Measurements from ENCODE around the gene PRR23E.

DNA sequence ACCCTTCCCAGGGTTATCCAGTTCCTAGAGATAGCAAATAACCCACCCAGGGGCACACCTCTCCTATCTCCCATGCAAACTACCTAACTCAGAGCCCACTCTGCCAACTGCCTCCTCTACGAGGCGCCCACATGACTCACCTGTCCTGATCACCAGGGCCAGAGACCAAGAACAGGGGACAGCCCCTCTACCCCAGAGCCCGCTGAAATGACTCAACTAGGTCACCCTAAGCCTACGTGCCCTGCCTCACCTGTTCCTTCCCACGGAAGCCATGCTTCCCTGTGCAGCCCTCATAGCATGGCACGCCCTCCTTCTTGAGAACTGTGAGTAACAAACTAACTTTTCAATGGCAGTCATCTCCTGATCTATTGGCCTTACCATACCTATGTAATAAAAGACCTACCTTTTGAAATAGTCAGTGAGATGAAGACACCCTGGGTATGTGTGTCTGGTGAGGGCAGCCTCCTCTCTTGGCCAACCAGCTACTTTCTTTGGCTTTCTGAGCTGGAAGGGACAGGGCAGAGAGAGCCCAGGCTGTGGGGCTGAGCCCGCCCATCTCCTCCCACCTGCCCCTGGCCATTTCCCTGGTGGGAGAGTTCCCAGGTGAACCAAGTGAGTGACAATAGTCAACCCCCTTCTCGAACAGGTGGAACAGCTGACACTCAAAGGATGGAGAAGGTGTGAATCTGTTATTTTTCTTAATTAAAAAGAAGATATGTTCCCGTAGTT is 25.5 kb upstream of the PRR23E start:
- TF ChIP-seq EZH2phosphoT487 (IDR thresholded peaks at IDR 0.05; ENCODE audit: unreplicated experiment) (no peak), CREB1 (CRISPR knock-in tag; IDR thresholded peaks at IDR 0.05; ENCODE audit: low read depth) (no peak), JUNB (IDR thresholded peaks at IDR 0.05; ENCODE audit: unreplicated experiment) (no peak), POLR2AphosphoS5 (IDR thresholded peaks at IDR 0.05; ENCODE audit: low read depth) (no peak), EZH2 (IDR thresholded peaks at IDR 0.05; ENCODE audit: low read depth, unreplicated experiment) (no peak), NANOG (IDR thresholded peaks at IDR 0.05; ENCODE audit: borderline replicate concordance) (no peak), ZNF114 (CRISPR knock-in tag; IDR thresholded peaks at IDR 0.05) (no peak), ZNF331 (CRISPR knock-in tag; IDR thresholded peaks at IDR 0.05; ENCODE audit: low read depth) (no peak)
- TF ChIP-seq, protein P1, sequence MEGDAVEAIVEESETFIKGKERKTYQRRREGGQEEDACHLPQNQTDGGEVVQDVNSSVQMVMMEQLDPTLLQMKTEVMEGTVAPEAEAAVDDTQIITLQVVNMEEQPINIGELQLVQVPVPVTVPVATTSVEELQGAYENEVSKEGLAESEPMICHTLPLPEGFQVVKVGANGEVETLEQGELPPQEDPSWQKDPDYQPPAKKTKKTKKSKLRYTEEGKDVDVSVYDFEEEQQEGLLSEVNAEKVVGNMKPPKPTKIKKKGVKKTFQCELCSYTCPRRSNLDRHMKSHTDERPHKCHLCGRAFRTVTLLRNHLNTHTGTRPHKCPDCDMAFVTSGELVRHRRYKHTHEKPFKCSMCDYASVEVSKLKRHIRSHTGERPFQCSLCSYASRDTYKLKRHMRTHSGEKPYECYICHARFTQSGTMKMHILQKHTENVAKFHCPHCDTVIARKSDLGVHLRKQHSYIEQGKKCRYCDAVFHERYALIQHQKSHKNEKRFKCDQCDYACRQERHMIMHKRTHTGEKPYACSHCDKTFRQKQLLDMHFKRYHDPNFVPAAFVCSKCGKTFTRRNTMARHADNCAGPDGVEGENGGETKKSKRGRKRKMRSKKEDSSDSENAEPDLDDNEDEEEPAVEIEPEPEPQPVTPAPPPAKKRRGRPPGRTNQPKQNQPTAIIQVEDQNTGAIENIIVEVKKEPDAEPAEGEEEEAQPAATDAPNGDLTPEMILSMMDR (conservative IDR thresholded peaks at IDR 0.05; ENCODE audit: low read depth in 2 of 2): no peak
- TF ChIP-seq, protein P2, sequence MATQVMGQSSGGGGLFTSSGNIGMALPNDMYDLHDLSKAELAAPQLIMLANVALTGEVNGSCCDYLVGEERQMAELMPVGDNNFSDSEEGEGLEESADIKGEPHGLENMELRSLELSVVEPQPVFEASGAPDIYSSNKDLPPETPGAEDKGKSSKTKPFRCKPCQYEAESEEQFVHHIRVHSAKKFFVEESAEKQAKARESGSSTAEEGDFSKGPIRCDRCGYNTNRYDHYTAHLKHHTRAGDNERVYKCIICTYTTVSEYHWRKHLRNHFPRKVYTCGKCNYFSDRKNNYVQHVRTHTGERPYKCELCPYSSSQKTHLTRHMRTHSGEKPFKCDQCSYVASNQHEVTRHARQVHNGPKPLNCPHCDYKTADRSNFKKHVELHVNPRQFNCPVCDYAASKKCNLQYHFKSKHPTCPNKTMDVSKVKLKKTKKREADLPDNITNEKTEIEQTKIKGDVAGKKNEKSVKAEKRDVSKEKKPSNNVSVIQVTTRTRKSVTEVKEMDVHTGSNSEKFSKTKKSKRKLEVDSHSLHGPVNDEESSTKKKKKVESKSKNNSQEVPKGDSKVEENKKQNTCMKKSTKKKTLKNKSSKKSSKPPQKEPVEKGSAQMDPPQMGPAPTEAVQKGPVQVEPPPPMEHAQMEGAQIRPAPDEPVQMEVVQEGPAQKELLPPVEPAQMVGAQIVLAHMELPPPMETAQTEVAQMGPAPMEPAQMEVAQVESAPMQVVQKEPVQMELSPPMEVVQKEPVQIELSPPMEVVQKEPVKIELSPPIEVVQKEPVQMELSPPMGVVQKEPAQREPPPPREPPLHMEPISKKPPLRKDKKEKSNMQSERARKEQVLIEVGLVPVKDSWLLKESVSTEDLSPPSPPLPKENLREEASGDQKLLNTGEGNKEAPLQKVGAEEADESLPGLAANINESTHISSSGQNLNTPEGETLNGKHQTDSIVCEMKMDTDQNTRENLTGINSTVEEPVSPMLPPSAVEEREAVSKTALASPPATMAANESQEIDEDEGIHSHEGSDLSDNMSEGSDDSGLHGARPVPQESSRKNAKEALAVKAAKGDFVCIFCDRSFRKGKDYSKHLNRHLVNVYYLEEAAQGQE (IDR thresholded peaks at IDR 0.05; ENCODE audit: unreplicated experiment): no peak
- TF ChIP-seq, protein P3, sequence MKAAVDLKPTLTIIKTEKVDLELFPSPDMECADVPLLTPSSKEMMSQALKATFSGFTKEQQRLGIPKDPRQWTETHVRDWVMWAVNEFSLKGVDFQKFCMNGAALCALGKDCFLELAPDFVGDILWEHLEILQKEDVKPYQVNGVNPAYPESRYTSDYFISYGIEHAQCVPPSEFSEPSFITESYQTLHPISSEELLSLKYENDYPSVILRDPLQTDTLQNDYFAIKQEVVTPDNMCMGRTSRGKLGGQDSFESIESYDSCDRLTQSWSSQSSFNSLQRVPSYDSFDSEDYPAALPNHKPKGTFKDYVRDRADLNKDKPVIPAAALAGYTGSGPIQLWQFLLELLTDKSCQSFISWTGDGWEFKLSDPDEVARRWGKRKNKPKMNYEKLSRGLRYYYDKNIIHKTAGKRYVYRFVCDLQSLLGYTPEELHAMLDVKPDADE (IDR thresholded peaks at IDR 0.05): no peak
- TF ChIP-seq, protein P4, sequence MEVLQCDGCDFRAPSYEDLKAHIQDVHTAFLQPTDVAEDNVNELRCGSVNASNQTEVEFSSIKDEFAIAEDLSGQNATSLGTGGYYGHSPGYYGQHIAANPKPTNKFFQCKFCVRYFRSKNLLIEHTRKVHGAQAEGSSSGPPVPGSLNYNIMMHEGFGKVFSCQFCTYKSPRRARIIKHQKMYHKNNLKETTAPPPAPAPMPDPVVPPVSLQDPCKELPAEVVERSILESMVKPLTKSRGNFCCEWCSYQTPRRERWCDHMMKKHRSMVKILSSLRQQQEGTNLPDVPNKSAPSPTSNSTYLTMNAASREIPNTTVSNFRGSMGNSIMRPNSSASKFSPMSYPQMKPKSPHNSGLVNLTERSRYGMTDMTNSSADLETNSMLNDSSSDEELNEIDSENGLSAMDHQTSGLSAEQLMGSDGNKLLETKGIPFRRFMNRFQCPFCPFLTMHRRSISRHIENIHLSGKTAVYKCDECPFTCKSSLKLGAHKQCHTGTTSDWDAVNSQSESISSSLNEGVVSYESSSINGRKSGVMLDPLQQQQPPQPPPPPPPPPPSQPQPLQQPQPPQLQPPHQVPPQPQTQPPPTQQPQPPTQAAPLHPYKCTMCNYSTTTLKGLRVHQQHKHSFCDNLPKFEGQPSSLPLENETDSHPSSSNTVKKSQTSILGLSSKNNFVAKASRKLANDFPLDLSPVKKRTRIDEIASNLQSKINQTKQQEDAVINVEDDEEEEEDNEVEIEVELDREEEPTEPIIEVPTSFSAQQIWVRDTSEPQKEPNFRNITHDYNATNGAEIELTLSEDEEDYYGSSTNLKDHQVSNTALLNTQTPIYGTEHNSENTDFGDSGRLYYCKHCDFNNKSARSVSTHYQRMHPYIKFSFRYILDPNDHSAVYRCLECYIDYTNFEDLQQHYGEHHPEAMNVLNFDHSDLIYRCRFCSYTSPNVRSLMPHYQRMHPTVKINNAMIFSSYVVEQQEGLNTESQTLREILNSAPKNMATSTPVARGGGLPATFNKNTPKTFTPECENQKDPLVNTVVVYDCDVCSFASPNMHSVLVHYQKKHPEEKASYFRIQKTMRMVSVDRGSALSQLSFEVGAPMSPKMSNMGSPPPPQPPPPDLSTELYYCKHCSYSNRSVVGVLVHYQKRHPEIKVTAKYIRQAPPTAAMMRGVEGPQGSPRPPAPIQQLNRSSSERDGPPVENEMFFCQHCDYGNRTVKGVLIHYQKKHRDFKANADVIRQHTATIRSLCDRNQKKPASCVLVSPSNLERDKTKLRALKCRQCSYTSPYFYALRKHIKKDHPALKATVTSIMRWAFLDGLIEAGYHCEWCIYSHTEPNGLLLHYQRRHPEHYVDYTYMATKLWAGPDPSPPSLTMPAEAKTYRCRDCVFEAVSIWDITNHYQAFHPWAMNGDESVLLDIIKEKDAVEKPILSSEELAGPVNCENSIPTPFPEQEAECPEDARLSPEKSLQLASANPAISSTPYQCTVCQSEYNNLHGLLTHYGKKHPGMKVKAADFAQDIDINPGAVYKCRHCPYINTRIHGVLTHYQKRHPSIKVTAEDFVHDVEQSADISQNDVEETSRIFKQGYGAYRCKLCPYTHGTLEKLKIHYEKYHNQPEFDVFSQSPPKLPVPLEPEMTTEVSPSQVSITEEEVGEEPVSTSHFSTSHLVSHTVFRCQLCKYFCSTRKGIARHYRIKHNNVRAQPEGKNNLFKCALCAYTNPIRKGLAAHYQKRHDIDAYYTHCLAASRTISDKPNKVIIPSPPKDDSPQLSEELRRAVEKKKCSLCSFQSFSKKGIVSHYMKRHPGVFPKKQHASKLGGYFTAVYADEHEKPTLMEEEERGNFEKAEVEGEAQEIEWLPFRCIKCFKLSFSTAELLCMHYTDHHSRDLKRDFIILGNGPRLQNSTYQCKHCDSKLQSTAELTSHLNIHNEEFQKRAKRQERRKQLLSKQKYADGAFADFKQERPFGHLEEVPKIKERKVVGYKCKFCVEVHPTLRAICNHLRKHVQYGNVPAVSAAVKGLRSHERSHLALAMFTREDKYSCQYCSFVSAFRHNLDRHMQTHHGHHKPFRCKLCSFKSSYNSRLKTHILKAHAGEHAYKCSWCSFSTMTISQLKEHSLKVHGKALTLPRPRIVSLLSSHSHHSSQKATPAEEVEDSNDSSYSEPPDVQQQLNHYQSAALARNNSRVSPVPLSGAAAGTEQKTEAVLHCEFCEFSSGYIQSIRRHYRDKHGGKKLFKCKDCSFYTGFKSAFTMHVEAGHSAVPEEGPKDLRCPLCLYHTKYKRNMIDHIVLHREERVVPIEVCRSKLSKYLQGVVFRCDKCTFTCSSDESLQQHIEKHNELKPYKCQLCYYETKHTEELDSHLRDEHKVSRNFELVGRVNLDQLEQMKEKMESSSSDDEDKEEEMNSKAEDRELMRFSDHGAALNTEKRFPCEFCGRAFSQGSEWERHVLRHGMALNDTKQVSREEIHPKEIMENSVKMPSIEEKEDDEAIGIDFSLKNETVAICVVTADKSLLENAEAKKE (CRISPR knock-in tag; IDR thresholded peaks at IDR 0.05): no peak

Measured in GM23338 (cell line).